Measurements from ENCODE around the gene CABCOCO1. TPM values are rescaled to one million over a fixed set of nuclear protein-coding genes. Genes with fewer than 3 reads are reported as not detected.
"Not testable (repeated sequence)": the region's sequence is repeated elsewhere in the genome, so short reads cannot be mapped to it uniquely, and the experiment has no call there.

Gene CABCOCO1
- polyA plus RNA-seq, 2 donors, result 0.35 TPM; not detected in 1

DNA sequence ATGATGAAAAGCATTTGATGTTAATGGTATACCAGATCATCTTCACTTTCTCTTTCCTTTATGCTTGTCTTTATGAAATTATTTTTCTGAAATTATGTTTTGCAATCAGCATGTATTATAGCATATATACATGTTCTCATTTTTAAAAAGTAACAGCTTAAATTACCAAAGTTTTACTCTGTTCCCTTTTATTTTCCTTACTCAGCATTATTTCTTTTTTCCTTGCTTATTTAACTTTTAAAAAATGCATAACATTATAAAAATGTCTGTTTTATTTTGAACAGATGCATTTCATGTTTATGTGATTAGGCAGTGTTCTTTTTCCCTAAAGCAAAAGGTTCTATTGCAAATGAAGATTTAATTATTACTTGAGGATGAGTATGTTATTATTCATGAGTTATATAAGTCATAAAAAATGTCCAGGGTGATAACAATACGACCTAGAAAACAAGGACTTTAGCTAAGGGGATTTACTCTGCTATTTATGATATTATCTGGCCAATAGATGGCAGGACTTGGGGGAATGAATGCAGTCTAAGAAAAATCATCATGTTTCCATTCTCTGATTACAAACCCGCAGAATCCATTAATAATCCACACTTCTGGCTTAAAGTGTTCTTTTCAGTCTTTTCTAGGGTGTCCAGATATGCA is 38.5 kb downstream of the CABCOCO1 start:
- no peaks in the 10 kb centered on the region for H3K36me3 ChIP-seq (ENCODE audit: control insufficient read depth in 2 of 2, insufficient read depth in 2 of 2, low read length in 1 of 2)
- no peak overlapping the region for H3K4me3 ChIP-seq (ENCODE audit: low read depth in 1 of 2, low read length in 2 of 2)
- no peaks in the 10 kb centered on the region for H3K27me3 ChIP-seq (ENCODE audit: control insufficient read depth in 1 of 2, insufficient read depth in 2 of 2, low read length in 2 of 2)
- no peak overlapping the region for H3K27ac ChIP-seq (ENCODE audit: low read depth in 2 of 2, low read length in 1 of 2)
- 52 to 53% methylated on average over 2 of the region's 2 CpGs for WGBS, 2 donors
- H3K9me3 ChIP-seq (ENCODE audit: control insufficient read depth in 2 of 2, insufficient read depth in 1 of 2, low read depth in 1 of 2, low read length in 1 of 2), result no peaks in the 10 kb centered on the region
- no peaks in the 10 kb centered on the region for H3K4me1 ChIP-seq (ENCODE audit: control insufficient read depth in 2 of 2, insufficient read depth in 2 of 2, low read length in 1 of 2)

DNA sequence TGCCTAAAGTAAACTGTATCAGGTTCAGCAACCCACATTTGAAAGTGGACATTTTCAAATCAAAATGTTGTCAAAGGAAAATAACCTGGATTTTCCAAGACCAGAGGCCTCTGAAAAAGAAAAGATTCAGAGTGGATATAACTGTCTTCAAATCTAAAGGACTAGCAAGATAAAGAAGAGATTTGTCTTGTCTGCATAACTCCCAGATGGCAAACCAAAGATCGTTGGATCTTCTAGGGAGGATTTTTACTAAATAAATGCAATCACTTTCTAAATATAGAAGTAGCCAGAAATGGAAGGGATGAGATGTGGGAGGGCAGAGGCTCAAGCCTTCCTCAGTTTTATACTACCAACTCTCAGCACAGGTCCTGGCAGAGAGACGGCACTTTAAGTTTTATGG is 39.0 kb downstream of the CABCOCO1 start:
- Histone ChIP-seq H3K4me3 (ENCODE audit: low read depth in 1 of 2, low read length in 2 of 2) (no peak overlapping the region), H3K36me3 (ENCODE audit: control insufficient read depth in 2 of 2, insufficient read depth in 2 of 2, low read length in 1 of 2) (no peaks in the 10 kb centered on the region), H3K27ac (ENCODE audit: low read depth in 2 of 2, low read length in 1 of 2) (no peak overlapping the region), H3K4me1 (ENCODE audit: control insufficient read depth in 2 of 2, insufficient read depth in 2 of 2, low read length in 1 of 2) (no peaks in the 10 kb centered on the region), H3K9me3 (ENCODE audit: control insufficient read depth in 2 of 2, insufficient read depth in 1 of 2, low read depth in 1 of 2, low read length in 1 of 2) (no peaks in the 10 kb centered on the region), H3K27me3 (ENCODE audit: control insufficient read depth in 1 of 2, insufficient read depth in 2 of 2, low read length in 2 of 2) (no peaks in the 10 kb centered on the region)
- WGBS, 2 donors, result 61 to 73% methylated on average over 2 of the region's 2 CpGs

DNA sequence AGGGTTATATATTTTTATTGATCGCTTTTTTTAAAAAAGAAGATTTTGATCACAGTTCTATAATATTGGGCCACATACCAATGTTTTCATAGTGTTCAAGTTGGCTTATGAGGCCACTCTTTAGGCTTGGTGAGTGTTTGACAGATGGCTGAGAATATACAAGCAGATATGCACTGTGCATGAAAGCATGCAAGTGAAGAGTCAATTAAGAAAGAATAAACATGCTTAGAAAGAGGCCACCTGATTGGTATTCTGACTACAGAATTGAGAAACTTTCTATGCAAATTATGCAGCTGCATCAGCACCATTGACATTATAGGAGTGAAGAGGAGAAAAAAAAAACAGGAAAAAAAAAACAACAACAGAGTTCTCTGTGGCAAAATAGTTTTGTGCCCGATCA is 39.9 kb downstream of the CABCOCO1 start:
- Histone ChIP-seq H3K4me1 (ENCODE audit: control insufficient read depth in 2 of 2, insufficient read depth in 2 of 2, low read length in 1 of 2) (no peaks in the 10 kb centered on the region), H3K4me3 (ENCODE audit: low read depth in 1 of 2, low read length in 2 of 2) (no peak overlapping the region), H3K27me3 (ENCODE audit: control insufficient read depth in 1 of 2, insufficient read depth in 2 of 2, low read length in 2 of 2) (no peaks in the 10 kb centered on the region), H3K36me3 (ENCODE audit: control insufficient read depth in 2 of 2, insufficient read depth in 2 of 2, low read length in 1 of 2) (no peaks in the 10 kb centered on the region), H3K27ac (ENCODE audit: low read depth in 2 of 2, low read length in 1 of 2) (no peak overlapping the region), H3K9me3 (ENCODE audit: control insufficient read depth in 2 of 2, insufficient read depth in 1 of 2, low read depth in 1 of 2, low read length in 1 of 2) (no peaks in the 10 kb centered on the region)
- WGBS, 2 donors, result 54 to 83% methylated on average over 2 of the region's 2 CpGs

DNA sequence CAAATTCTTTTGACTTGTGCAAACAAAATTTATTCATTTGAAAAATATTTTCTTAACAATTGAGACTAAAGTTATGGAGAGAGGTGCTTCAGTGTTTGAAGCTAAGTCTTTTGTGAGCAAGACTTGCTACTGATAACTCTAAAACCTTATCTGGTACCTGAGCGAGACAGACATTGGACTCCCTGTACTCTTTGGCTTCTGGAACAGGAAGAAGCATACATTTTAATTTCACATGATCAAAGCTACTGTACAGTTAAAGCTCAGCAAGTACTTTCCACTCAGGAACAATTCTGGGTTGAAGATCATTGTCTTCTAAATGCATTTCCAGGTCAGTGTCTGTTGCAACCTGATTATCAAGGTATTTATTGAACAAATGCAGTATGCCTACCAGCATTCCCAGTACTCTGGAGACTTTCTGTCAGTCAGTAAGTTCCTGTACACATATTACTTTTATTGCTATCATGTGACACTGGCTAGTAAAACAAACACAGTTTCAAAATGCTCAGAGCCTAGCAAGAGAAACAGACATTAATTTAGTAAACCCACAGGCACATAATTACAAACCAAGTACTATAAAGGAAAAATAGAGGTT is 42.4 kb downstream of the CABCOCO1 start:
- Histone ChIP-seq H3K27me3 (ENCODE audit: control insufficient read depth in 1 of 2, insufficient read depth in 2 of 2, low read length in 2 of 2) (no peaks in the 10 kb centered on the region), H3K4me3 (ENCODE audit: low read depth in 1 of 2, low read length in 2 of 2) (no peak overlapping the region), H3K27ac (ENCODE audit: low read depth in 2 of 2, low read length in 1 of 2) (no peak overlapping the region), H3K36me3 (ENCODE audit: control insufficient read depth in 2 of 2, insufficient read depth in 2 of 2, low read length in 1 of 2) (no peaks in the 10 kb centered on the region), H3K9me3 (ENCODE audit: control insufficient read depth in 2 of 2, insufficient read depth in 1 of 2, low read depth in 1 of 2, low read length in 1 of 2) (no peaks in the 10 kb centered on the region), H3K4me1 (ENCODE audit: control insufficient read depth in 2 of 2, insufficient read depth in 2 of 2, low read length in 1 of 2) (no peaks in the 10 kb centered on the region)
- 74 to 89% methylated on average over 1 of the region's 1 CpG for WGBS, 2 donors

GRCh38 chr10:61708846-61709245 is 46.1 kb downstream of the CABCOCO1 start:
- Histone ChIP-seq H3K9me3 (ENCODE audit: control insufficient read depth in 2 of 2, insufficient read depth in 1 of 2, low read depth in 1 of 2, low read length in 1 of 2) (no peaks in the 10 kb centered on the region), H3K27me3 (ENCODE audit: control insufficient read depth in 1 of 2, insufficient read depth in 2 of 2, low read length in 2 of 2) (no peaks in the 10 kb centered on the region), H3K4me1 (ENCODE audit: control insufficient read depth in 2 of 2, insufficient read depth in 2 of 2, low read length in 1 of 2) (no peaks in the 10 kb centered on the region), H3K27ac (ENCODE audit: low read depth in 2 of 2, low read length in 1 of 2) (no peak overlapping the region), H3K36me3 (ENCODE audit: control insufficient read depth in 2 of 2, insufficient read depth in 2 of 2, low read length in 1 of 2) (no peaks in the 10 kb centered on the region), H3K4me3 (ENCODE audit: low read depth in 1 of 2, low read length in 2 of 2) (no peak overlapping the region)
- WGBS, 2 donors, result 73 to 78% methylated on average over 2 of the region's 2 CpGs

DNA sequence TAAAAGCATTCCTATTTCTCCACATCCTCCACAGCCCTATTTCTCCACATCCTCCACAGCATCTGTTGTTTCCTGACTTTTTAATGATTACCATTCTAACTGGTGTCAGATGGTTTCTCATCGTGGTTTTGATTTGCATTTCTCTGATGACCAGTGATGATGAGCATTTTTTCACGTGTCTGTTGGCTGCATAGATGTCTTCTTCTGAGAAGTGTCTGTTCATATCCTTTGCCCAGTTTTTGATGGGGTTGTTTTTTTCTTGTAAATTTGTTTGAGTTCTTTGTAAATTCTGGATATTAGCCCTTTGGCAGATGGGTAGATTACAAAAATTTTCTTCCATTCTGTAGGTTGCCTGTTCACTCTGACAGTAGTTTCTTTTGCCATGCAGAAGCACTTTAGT is 49.4 kb downstream of the CABCOCO1 start:
- WGBS, 2 donors, result 65 to 72% methylated on average over 2 of the region's 2 CpGs
- H3K4me1 ChIP-seq (ENCODE audit: control insufficient read depth in 2 of 2, insufficient read depth in 2 of 2, low read length in 1 of 2); H3K27ac ChIP-seq (ENCODE audit: low read depth in 2 of 2, low read length in 1 of 2); H3K27me3 ChIP-seq (ENCODE audit: control insufficient read depth in 1 of 2, insufficient read depth in 2 of 2, low read length in 2 of 2); H3K4me3 ChIP-seq (ENCODE audit: low read depth in 1 of 2, low read length in 2 of 2); H3K36me3 ChIP-seq (ENCODE audit: control insufficient read depth in 2 of 2, insufficient read depth in 2 of 2, low read length in 1 of 2); H3K9me3 ChIP-seq (ENCODE audit: control insufficient read depth in 2 of 2, insufficient read depth in 1 of 2, low read depth in 1 of 2, low read length in 1 of 2): not testable (repeated sequence)

DNA sequence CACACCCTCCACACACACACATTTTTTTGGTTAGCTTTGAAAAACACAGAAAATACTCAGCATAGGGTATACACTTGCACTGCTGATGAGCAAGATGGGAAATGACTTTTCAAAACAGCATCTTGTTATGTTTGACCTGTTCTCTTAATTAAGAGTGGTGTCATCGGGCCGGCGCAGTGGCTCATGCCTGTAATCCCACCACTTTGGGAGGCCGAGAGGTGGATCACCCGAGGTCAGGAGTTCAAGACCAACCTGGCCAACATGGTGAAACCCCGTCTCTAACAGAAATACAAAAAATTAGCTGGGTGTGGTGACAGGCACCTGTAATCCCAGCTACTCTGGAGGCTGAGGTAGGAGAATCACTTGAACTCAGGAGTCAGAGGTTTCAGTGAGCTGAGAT is 56.7 kb downstream of the CABCOCO1 start:
- WGBS, 2 donors, result 92 to 95% methylated on average over 6 of the region's 6 CpGs
- not testable (repeated sequence) for H3K27ac ChIP-seq (ENCODE audit: low read depth in 2 of 2, low read length in 1 of 2); H3K4me1 ChIP-seq (ENCODE audit: control insufficient read depth in 2 of 2, insufficient read depth in 2 of 2, low read length in 1 of 2); H3K9me3 ChIP-seq (ENCODE audit: control insufficient read depth in 2 of 2, insufficient read depth in 1 of 2, low read depth in 1 of 2, low read length in 1 of 2); H3K4me3 ChIP-seq (ENCODE audit: low read depth in 1 of 2, low read length in 2 of 2); H3K36me3 ChIP-seq (ENCODE audit: control insufficient read depth in 2 of 2, insufficient read depth in 2 of 2, low read length in 1 of 2); H3K27me3 ChIP-seq (ENCODE audit: control insufficient read depth in 1 of 2, insufficient read depth in 2 of 2, low read length in 2 of 2)

- H3K4me3 ChIP-seq (ENCODE audit: low read depth in 1 of 2, low read length in 2 of 2), result no peak overlapping the region
- H3K9me3 ChIP-seq (ENCODE audit: control insufficient read depth in 2 of 2, insufficient read depth in 1 of 2, low read depth in 1 of 2, low read length in 1 of 2), result no peaks in the 10 kb centered on the region
- 83 to 89% methylated on average over 3 of the region's 3 CpGs for WGBS, 2 donors
- H3K27ac ChIP-seq (ENCODE audit: low read depth in 2 of 2, low read length in 1 of 2), result no peak overlapping the region
- no peaks in the 10 kb centered on the region for H3K27me3 ChIP-seq (ENCODE audit: control insufficient read depth in 1 of 2, insufficient read depth in 2 of 2, low read length in 2 of 2)
- H3K4me1 ChIP-seq (ENCODE audit: control insufficient read depth in 2 of 2, insufficient read depth in 2 of 2, low read length in 1 of 2), result no peaks in the 10 kb centered on the region
- no peaks in the 10 kb centered on the region for H3K36me3 ChIP-seq (ENCODE audit: control insufficient read depth in 2 of 2, insufficient read depth in 2 of 2, low read length in 1 of 2)
Observed at GRCh38 chr10:61719906-61720305, 57.2 kb downstream of the CABCOCO1 start.

- H3K27me3 ChIP-seq (ENCODE audit: control insufficient read depth in 1 of 2, insufficient read depth in 2 of 2, low read length in 2 of 2), result no peaks in the 10 kb centered on the region
- H3K4me3 ChIP-seq (ENCODE audit: low read depth in 1 of 2, low read length in 2 of 2), result no peak overlapping the region
- no peaks in the 10 kb centered on the region for H3K9me3 ChIP-seq (ENCODE audit: control insufficient read depth in 2 of 2, insufficient read depth in 1 of 2, low read depth in 1 of 2, low read length in 1 of 2)
- 90 to 93% methylated on average over 4 of the region's 4 CpGs for WGBS, 2 donors
- H3K4me1 ChIP-seq (ENCODE audit: control insufficient read depth in 2 of 2, insufficient read depth in 2 of 2, low read length in 1 of 2), result no peaks in the 10 kb centered on the region
- H3K27ac ChIP-seq (ENCODE audit: low read depth in 2 of 2, low read length in 1 of 2), result no peak overlapping the region
- H3K36me3 ChIP-seq (ENCODE audit: control insufficient read depth in 2 of 2, insufficient read depth in 2 of 2, low read length in 1 of 2), result no peaks in the 10 kb centered on the region
Observed at GRCh38 chr10:61721431-61721830, 58.7 kb downstream of the CABCOCO1 start.

DNA sequence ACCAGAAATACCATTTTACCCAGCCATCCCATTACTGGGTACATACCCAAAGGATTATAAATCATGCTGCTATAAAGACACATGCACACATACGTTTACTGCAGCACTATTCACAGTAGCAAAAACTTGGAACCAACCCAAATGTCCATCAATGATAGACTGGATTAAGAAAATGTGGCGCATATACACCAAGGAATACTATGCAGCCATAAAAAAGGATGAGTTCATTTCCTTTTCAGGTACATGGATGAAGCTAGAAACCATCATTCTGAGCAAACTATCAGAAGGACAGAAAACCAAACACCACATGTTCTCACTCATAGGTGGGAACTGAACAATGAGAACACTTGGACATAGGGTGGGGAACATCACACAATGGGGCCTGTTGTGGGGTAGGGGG is 62.5 kb downstream of the CABCOCO1 start:
- WGBS, 2 donors, result 77% methylated on average over 2 of the region's 2 CpGs
- H3K36me3 ChIP-seq (ENCODE audit: control insufficient read depth in 2 of 2, insufficient read depth in 2 of 2, low read length in 1 of 2); H3K4me3 ChIP-seq (ENCODE audit: low read depth in 1 of 2, low read length in 2 of 2); H3K4me1 ChIP-seq (ENCODE audit: control insufficient read depth in 2 of 2, insufficient read depth in 2 of 2, low read length in 1 of 2); H3K9me3 ChIP-seq (ENCODE audit: control insufficient read depth in 2 of 2, insufficient read depth in 1 of 2, low read depth in 1 of 2, low read length in 1 of 2); H3K27ac ChIP-seq (ENCODE audit: low read depth in 2 of 2, low read length in 1 of 2); H3K27me3 ChIP-seq (ENCODE audit: control insufficient read depth in 1 of 2, insufficient read depth in 2 of 2, low read length in 2 of 2): not testable (repeated sequence)

Data from esophagus (tissue), 2 donors.